K562 (cell line): ENCODE data around the gene STK17A. TPM values are rescaled to one million over a fixed set of nuclear protein-coding genes. Genes with fewer than 3 reads are reported as not detected.

Experiments used
- ATAC-seq: fragments of 200-7000 bp; cut with Tn5 transposase; 3 replicates; pipeline ENCODE4 v1.9.1; 2020; ENCODE audit warnings: moderate library complexity
- BruUV-seq: library from RNA; stranded (reverse); fragments of 400-500 nt; replicated peaks from 2 replicates; lab custom pipeline; 2021; lab: Mats Ljungman, UMichigan
- CTCF ChIA-PET: fragments of 300-600 bp; formaldehyde crosslinking; extraction: SDS; loops from one replicate; lab custom pipeline; 2021; ENCODE audit warnings: low intra/inter-chr PET ratio; lab: Yijun Ruan, JAX
- POLR2A ChIA-PET: fragments of 300-600, 350-650 bp; sonication (Branson Sonifier 250); formaldehyde crosslinking; extraction: SDS; loops from one replicate; lab custom pipeline; 2021; ENCODE audit warnings: antibody characterized with exemption, inconsistent platforms; lab: Yijun Ruan, JAX
- DNase-seq, 4 experiments: peaks; one replicate each; pipeline versions ENCODE4 v3.0.0 to v3.0.0-alpha.2; 2011 to 2018; ENCODE audit warnings: low spot score in 3 of 4, mixed read lengths in 3 of 4; ENCODE audit errors: extremely low read depth in 1 of 4
- FAIRE-seq: peaks from 2 replicates; lab custom pipeline; 2011; peaks lifted over from hg19 to GRCh38; lab: Jason Lieb, UNC
- H2AFZ ChIP-seq: 2 replicates; pipeline ENCODE4 v1.6.0; 2011; ENCODE audit warnings: low read depth, low read length, control low read depth, inconsistent platforms
- H3K27ac ChIP-seq: fragments of 200-600 bp; 3 replicates; pipeline ENCODE4 v1.8.0; 2011; ENCODE audit warnings: low read depth, mild to moderate bottlenecking, control low read depth, inconsistent platforms, low read length, moderate library complexity, mixed read lengths; ENCODE audit errors: extremely low read depth
- H3K27me3 ChIP-seq, 2 experiments: fragments of 300-600 bp in 1 of 2; 2 replicates in 1 of 2; 3 replicates in 1 of 2; pipeline versions ENCODE4 v1.6.0 to v1.8.0; 2011; ENCODE audit warnings: inconsistent platforms in 2 of 2, low read length in 2 of 2, mild to moderate bottlenecking in 1 of 2, mixed read lengths in 1 of 2, moderate library complexity in 1 of 2; ENCODE audit not compliant: control insufficient read depth in 2 of 2, insufficient read depth in 2 of 2
- H3K36me3 ChIP-seq: fragments of 300-600 bp; 3 replicates; pipeline ENCODE4 v1.8.0; 2011; ENCODE audit warnings: mild to moderate bottlenecking, low read length, inconsistent platforms; ENCODE audit not compliant: control insufficient read depth, insufficient read depth
- H3K4me1 ChIP-seq, 2 experiments: fragments of 200-600 bp in 1 of 2; replicated peaks in 1 of 2; 2 replicates in 1 of 2; 3 replicates in 1 of 2; pipeline versions ENCODE4 v1.5.1 to v1.8.0; 2011; ENCODE audit warnings: inconsistent platforms in 2 of 2, low read length in 2 of 2, mild to moderate bottlenecking in 1 of 2, mixed read lengths in 1 of 2, moderate library complexity in 1 of 2; ENCODE audit not compliant: control insufficient read depth in 2 of 2, insufficient read depth in 2 of 2
- H3K4me2 ChIP-seq: 2 replicates; pipeline ENCODE4 v1.6.1; 2011; ENCODE audit warnings: low read length, control low read depth, inconsistent platforms, mixed read lengths; ENCODE audit not compliant: insufficient read depth
- H3K4me3 ChIP-seq: fragments of 200-600 bp; sonication (generic), shearing (Covaris generic); 2 replicates; pipeline ENCODE4 v1.5.1; 2016; ENCODE audit warnings: control low read depth, inconsistent platforms
- H3K79me2 ChIP-seq: fragments of 200-600 bp; 3 replicates; pipeline ENCODE4 v1.8.0; 2011; ENCODE audit warnings: low read length, inconsistent platforms; ENCODE audit not compliant: control insufficient read depth, insufficient read depth
- H3K9ac ChIP-seq, 2 experiments: 2 replicates each; pipeline versions ENCODE4 v1.6.0 to v1.6.1; 2011; ENCODE audit warnings: low read depth in 2 of 2, low read length in 2 of 2, control low read depth in 1 of 2, inconsistent platforms in 1 of 2, mild to moderate bottlenecking in 1 of 2, mixed read lengths in 1 of 2; ENCODE audit not compliant: insufficient read depth in 1 of 2
- H3K9me1 ChIP-seq: one replicate; pipeline ENCODE4 v1.6.0; 2011; ENCODE audit warnings: inconsistent platforms, mild to moderate bottlenecking, low read length, moderate library complexity; ENCODE audit not compliant: control insufficient read depth, insufficient read depth
- H3K9me3 ChIP-seq: replicated peaks from 2 replicates; pipeline ENCODE4 v1.5.1; 2011; ENCODE audit warnings: low read depth, low read length, inconsistent platforms; ENCODE audit not compliant: control insufficient read depth, insufficient read depth
- H4K20me1 ChIP-seq: replicated peaks from 2 replicates; pipeline ENCODE4 v1.6.1; 2011; ENCODE audit warnings: low read length, inconsistent platforms, mixed read lengths; ENCODE audit not compliant: control insufficient read depth, insufficient read depth
- C11orf30 ChIP-seq: fragments of 450-650 bp; IDR thresholded peaks from 2 replicates; pipeline ENCODE4 v1.6.1; 2016; ENCODE audit warnings: low read depth, mild to moderate bottlenecking
- CBFA2T3 ChIP-seq: fragments of 450-650 bp; IDR thresholded peaks from 2 replicates; pipeline ENCODE4 v1.6.1; 2017
- CREB1 ChIP-seq, 2 experiments: sonication (generic) in 1 of 2; formaldehyde crosslinking in 1 of 2; IDR thresholded peaks; 2 replicates each; pipeline versions ENCODE4 v1.6.1 to v1.8.0; 2012 to 2022; ENCODE audit warnings: inconsistent platforms in 1 of 2, mild to moderate bottlenecking in 1 of 2, missing genetic modification reagents in 1 of 2, moderate library complexity in 1 of 2
- MYBL2 ChIP-seq, 2 experiments: fragments of 450-650 bp in 1 of 2; sonication (generic) in 1 of 2; formaldehyde crosslinking in 1 of 2; IDR thresholded peaks; 2 replicates each; pipeline versions ENCODE4 v1.6.1 to v1.8.1; 2017 to 2022; ENCODE audit warnings: borderline replicate concordance in 1 of 2, inconsistent platforms in 1 of 2, low read depth in 1 of 2, mild to moderate bottlenecking in 1 of 2, missing genetic modification reagents in 1 of 2, moderate library complexity in 1 of 2
- PRPF4 ChIP-seq: fragments of 200-400 bp; formaldehyde crosslinking; IDR thresholded peaks from one replicate; pipeline ENCODE4 v1.6.1; 2017; ENCODE audit warnings: low read length, low read depth, mild to moderate bottlenecking; ENCODE audit not compliant: insufficient read depth, poor library complexity, severe bottlenecking
- TBL1XR1 ChIP-seq, 2 experiments: IDR thresholded peaks; 2 replicates each; pipeline ENCODE4 v1.6.1; 2012; ENCODE audit warnings: improper control_type of control experiment in 2 of 2, low read length in 2 of 2, mild to moderate bottlenecking in 1 of 2
- ZNF165 ChIP-seq: fragments of 250-450 bp; sonication (Bioruptor Pico); IDR thresholded peaks from 2 replicates; pipeline ENCODE4 v1.4.0; 2020; ENCODE audit warnings: borderline replicate concordance
- ZNF253 ChIP-seq: fragments of 250-450 bp; sonication (Bioruptor Pico); conservative IDR thresholded peaks from 2 replicates; pipeline ENCODE4 v1.6.1; 2021; ENCODE audit warnings: mild to moderate bottlenecking
- WGBS: fragments of 100-300 bp; shearing (Covaris generic); methylation state at CpG from one replicate; pipeline ENCODE4 v1.1.6; 2016; ENCODE audit warnings: low coverage, mixed read lengths; ENCODE audit not compliant: insufficient coverage; ENCODE audit errors: missing lambda C conversion rate; 5-methylcytosine and 5-hydroxymethylcytosine counted together
- in situ Hi-C: fragments of 300-500 bp; cut with MboI; formaldehyde crosslinking; loops from 4 replicates; pipeline ENCODE4 v1.15.0; 2018; ENCODE audit warnings: inconsistent platforms, mixed read lengths
- intact Hi-C: fragments of 100-400 bp; cut with micrococcal nuclease; formaldehyde crosslinking; loops from 2 replicates; pipeline ENCODE4 v1.14.2; 2022
- polyA plus RNA-seq, 8 experiments: library from polyadenylated mRNA; depleted of rRNA in 4 of 8; stranded (reverse) in 5 of 8; unstranded in 3 of 8; fragments of >200 nt; fragmentation: Nextera tagmentation in 2 of 8; fragmentation: Illumina TruSeq in 1 of 8; extraction: Ambion mirVana in 2 of 8; extraction: Trizol in 1 of 8; gene quantifications; 2 replicates each; pipeline versions ENCODE4 v1.2.1 to v1.2.3, GENCODE V29; 2011 to 2014; ENCODE audit warnings: inconsistent platforms in 1 of 8, missing spikeins in 1 of 8
- total RNA-seq, 7 experiments: library from RNA; depleted of rRNA in 6 of 7; stranded (reverse); fragments of >200 nt in 6 of 7; fragmentation: Illumina TruSeq in 2 of 7; extraction: Trizol in 2 of 7; gene quantifications; 2 replicates each; pipeline versions ENCODE4 v1.2.1 to v1.2.3, GENCODE V29; 2011 to 2021; ENCODE audit warnings: low replicate concordance in 1 of 7

The STK17A gene
- total and polyA plus RNA-seq, 9 of the 15 experiments (the other 6 are each of a cell fraction or from before 2014, with no cell fraction given): 3.4 to 16.3 (median 13.2) TPM

DNA sequence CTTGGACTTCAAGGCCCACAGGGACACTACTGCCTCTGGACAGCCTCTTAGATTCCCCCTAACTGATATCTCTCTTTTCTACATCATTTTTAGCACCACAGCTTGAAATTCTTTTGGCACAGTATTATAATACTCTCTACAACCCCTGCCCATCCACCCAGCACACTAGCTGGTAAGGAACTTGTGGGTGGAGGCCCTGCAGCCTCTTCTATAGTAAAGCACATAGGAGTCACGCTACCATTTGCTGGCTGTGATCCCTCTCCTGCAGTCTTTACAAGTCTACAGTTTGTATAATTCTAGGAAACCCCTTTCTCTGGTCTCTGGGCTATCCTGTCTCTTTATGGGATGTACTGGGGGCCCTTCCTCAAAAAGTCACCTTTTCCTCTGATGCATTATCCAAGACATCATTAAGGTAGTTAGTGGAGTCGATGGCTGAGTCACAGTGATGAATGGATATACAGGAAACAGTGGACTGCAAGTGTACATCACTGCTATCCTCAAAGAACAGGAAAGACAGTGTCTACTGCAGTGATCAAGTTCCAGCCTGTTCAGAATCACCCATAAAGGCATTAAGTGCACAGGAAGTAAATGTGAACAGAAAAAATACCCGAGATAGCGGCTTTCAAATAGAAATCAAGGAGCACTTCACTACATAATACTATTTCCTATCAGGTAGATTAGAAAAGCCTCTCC is 54.4 kb downstream of the STK17A start:
- in situ Hi-C loops (no loop called here), intact Hi-C loops (no loop called here)
- no peak overlapping the region for H2AFZ ChIP-seq
- H3K36me3 ChIP-seq: peaks cover 88% of the 10 kb centered on the region
- no peak for ATAC-seq
- POLR2A ChIA-PET: no interaction called here
- peak; percentile 40 for FAIRE-seq
- H3K4me1 ChIP-seq: no peaks in the 10 kb centered on the region
- CTCF ChIA-PET: no interaction called here
- TF ChIP-seq C11orf30 (no peak), ZNF253 (CRISPR knock-in tag) (no peak), PRPF4 (no peak), ZNF165 (CRISPR knock-in tag) (no peak), MYBL2 (IDR thresholded peaks at IDR 0.05; ENCODE audit: low read depth) (no peak), MYBL2 (CRISPR knock-in tag; IDR thresholded peaks at IDR 0.05; ENCODE audit: borderline replicate concordance) (no peak), CREB1 (IDR thresholded peaks at IDR 0.05) (no peak), CREB1 (CRISPR knock-in tag; IDR thresholded peaks at IDR 0.05) (no peak), CBFA2T3 (no peak), TBL1XR1 (IDR thresholded peaks at IDR 0.05; ENCODE audit: low read length in 2 of 2) (no peak)
- H3K4me3 ChIP-seq: no peak overlapping the region
- 90% methylated on average over 4 of the region's 4 CpGs for whole genome bisulfite sequencing
- TSS peak; percentile 4 for BruUV-seq
- H3K27ac ChIP-seq: no peak overlapping the region
- H3K9me1 ChIP-seq: no peaks in the 10 kb centered on the region
- no peak overlapping the region for H3K4me2 ChIP-seq
- no peak for DNase-seq
- no peak overlapping the region for H3K9ac ChIP-seq
- H4K20me1 ChIP-seq: no peaks in the 10 kb centered on the region; the same call in 1 of the 2 replicates
- no peaks in the 10 kb centered on the region for H3K79me2 ChIP-seq
- no peaks in the 10 kb centered on the region for H3K9me3 ChIP-seq
- H3K27me3 ChIP-seq: no peaks in the 10 kb centered on the region
